Measurements from ENCODE around the gene SUOX.

DNA sequence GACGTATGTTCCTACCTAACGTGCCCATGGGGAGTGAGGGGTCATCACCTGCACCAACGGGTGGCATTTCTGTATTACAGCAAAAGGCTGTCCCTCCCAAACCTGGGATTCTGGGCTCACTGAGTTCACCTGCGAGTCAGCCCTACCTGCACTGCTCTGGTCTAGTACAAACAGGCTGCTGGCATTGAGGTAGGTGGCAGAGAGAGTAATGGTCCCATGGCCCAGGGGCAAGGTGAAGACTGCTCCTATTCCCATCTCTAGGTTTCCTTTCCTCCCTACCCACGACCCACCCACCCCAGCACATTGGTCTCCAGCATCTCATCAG lies 421 bp downstream of the SUOX start:
- no peak for TF ChIP-seq POLR2A (IDR thresholded peaks at IDR 0.05; ENCODE audit: low read depth, low read length)
- TF ChIP-seq TAF1 (IDR thresholded peaks at IDR 0.05; ENCODE audit: borderline replicate concordance, low read depth, low read length): no peak

Data from GM12892 (cell line).